PC-9 (cell line): Measurements from ENCODE around the gene CDIPT. TPM values are rescaled to one million over a fixed set of nuclear protein-coding genes. Genes with fewer than 3 reads are reported as not detected.

Experiments used
- BruUV-seq: library from RNA; stranded (reverse); fragments of 400-500 nt; replicated peaks from 2 replicates; lab custom pipeline; 2021; lab: Mats Ljungman, UMichigan
- CTCF ChIA-PET: fragments of 300-600 bp; sonication (Branson Sonifier 250); formaldehyde crosslinking; loops from one replicate; lab custom pipeline; 2022; ENCODE audit warnings: antibody characterized with exemption; lab: Charles Lee
- POLR2A ChIA-PET: fragments of 300-600 bp; sonication (Branson Sonifier 250); formaldehyde crosslinking; loops from one replicate; lab custom pipeline; 2022; ENCODE audit warnings: antibody characterized with exemption; ENCODE audit not compliant: unreplicated experiment; lab: Charles Lee
- DNase-seq, 2 experiments: peaks; one replicate each; pipeline versions ENCODE4 v3.0.0 to v3.0.0-alpha.2; 2015 to 2022; ENCODE audit warnings: mixed read lengths in 1 of 2
- H2AFZ ChIP-seq: fragments of 200-600 bp; sonication (generic); 2 replicates; pipeline ENCODE4 v1.8.1; 2017; ENCODE audit warnings: antibody characterized with exemption
- H3F3A ChIP-seq: fragments of 200-600 bp; sonication (generic); 2 replicates; pipeline ENCODE4 v1.8.1; 2017; ENCODE audit warnings: antibody characterized with exemption, mild to moderate bottlenecking, low read depth; ENCODE audit not compliant: insufficient read depth
- H3K27ac ChIP-seq: fragments of 200-600 bp; sonication (generic); 2 replicates; pipeline ENCODE4 v1.6.1; 2016; ENCODE audit warnings: mixed run types
- H3K27me3 ChIP-seq: fragments of 200-600 bp; sonication (generic); 2 replicates; pipeline ENCODE4 v1.6.1; 2016; ENCODE audit warnings: low read depth, mixed run types; ENCODE audit not compliant: insufficient read depth
- H3K36me3 ChIP-seq: fragments of 200-600 bp; sonication (generic); 2 replicates; pipeline ENCODE4 v1.6.1; 2016; ENCODE audit warnings: low read depth, mixed run types
- H3K4me1 ChIP-seq: fragments of 200-600 bp; sonication (generic); replicated peaks from 2 replicates; pipeline ENCODE4 v1.6.1; 2016; ENCODE audit warnings: mixed run types; ENCODE audit not compliant: insufficient read depth
- H3K4me2 ChIP-seq: fragments of 200-600 bp; sonication (generic); 2 replicates; pipeline ENCODE4 v1.6.1; 2017; ENCODE audit warnings: mixed run types
- H3K4me3 ChIP-seq: fragments of 200-600 bp; sonication (generic); 2 replicates; pipeline ENCODE4 v1.6.1; 2016; ENCODE audit warnings: mixed run types
- H3K79me2 ChIP-seq: fragments of 200-600 bp; sonication (generic); 2 replicates; pipeline ENCODE4 v1.6.1; 2017; ENCODE audit warnings: low read depth, mixed run types
- H3K9me2 ChIP-seq: fragments of 200-600 bp; sonication (generic); 2 replicates; pipeline ENCODE4 v1.8.1; 2017; ENCODE audit warnings: mild to moderate bottlenecking; ENCODE audit not compliant: insufficient read depth
- H3K9me3 ChIP-seq: fragments of 200-600 bp; sonication (generic); 2 replicates; pipeline ENCODE4 v1.8.1; 2016; ENCODE audit warnings: low read depth; ENCODE audit not compliant: insufficient read depth
- H4K20me1 ChIP-seq: fragments of 200-600 bp; sonication (generic); 2 replicates; pipeline ENCODE4 v1.8.1; 2017; ENCODE audit not compliant: insufficient read depth
- EZH2 ChIP-seq: fragments of 200-600 bp; sonication (generic); IDR thresholded peaks from 2 replicates; pipeline ENCODE4 v1.8.0; 2017; ENCODE audit warnings: antibody characterized with exemption, low read depth
- intact Hi-C: fragments of 100-400 bp; cut with micrococcal nuclease; formaldehyde crosslinking; loops from one replicate; pipeline ENCODE4 v1.10.0; 2022; ENCODE audit not compliant: unreplicated experiment
- total RNA-seq: library from RNA; stranded (reverse); gene quantifications from 2 replicates; pipeline ENCODE4 v1.2.3, GENCODE V29; 2021
- TF ChIP-seq, protein P1 (sequence below): fragments of 200-600 bp; sonication (generic); conservative IDR thresholded peaks from 2 replicates; pipeline ENCODE4 v1.6.1; 2017; ENCODE audit warnings: mixed run types, antibody characterized with exemption, mild to moderate bottlenecking, moderate library complexity

The CDIPT gene
- total RNA-seq, 1 experiment from 2014 or later = 90.6 TPM

- Histone ChIP-seq H2AFZ (no peak overlapping the region), H3K4me2 (peak overlapping the region; percentile 91), H3K9me3 (no peaks in the 10 kb centered on the region), H3F3A (peaks cover 58% of the 10 kb centered on the region), H4K20me1 (peaks cover 10% of the 10 kb centered on the region; the same call in 1 of the 2 replicates), H3K79me2 (peaks cover 17% of the 10 kb centered on the region), H3K27me3 (no peaks in the 10 kb centered on the region), H3K4me3 (peak overlapping the region; percentile 58; the same call in 1 of the 2 replicates), H3K4me1 (peaks cover 44% of the 10 kb centered on the region), H3K9me2 (no peaks in the 10 kb centered on the region), H3K27ac (no peak overlapping the region), H3K36me3 (0 out of 2 replicates have a peak, but pooled peaks cover 9% of the 10 kb centered on the region)
- intact Hi-C loops = loop anchor here (2.0 to 10.0 kb wide), 2 partner anchors 184 to 216 kb away; partner anchors contain the start of gene HIRIP3
- ChIA-PET POLR2A (interaction anchor here (0.6 kb wide), 1 partner anchor 9 kb away, joined by 3 read pairs; the partner anchor contains the start of gene MVP), CTCF (no interaction called here)
- DNase-seq = no peak
- TF ChIP-seq, protein P1, sequence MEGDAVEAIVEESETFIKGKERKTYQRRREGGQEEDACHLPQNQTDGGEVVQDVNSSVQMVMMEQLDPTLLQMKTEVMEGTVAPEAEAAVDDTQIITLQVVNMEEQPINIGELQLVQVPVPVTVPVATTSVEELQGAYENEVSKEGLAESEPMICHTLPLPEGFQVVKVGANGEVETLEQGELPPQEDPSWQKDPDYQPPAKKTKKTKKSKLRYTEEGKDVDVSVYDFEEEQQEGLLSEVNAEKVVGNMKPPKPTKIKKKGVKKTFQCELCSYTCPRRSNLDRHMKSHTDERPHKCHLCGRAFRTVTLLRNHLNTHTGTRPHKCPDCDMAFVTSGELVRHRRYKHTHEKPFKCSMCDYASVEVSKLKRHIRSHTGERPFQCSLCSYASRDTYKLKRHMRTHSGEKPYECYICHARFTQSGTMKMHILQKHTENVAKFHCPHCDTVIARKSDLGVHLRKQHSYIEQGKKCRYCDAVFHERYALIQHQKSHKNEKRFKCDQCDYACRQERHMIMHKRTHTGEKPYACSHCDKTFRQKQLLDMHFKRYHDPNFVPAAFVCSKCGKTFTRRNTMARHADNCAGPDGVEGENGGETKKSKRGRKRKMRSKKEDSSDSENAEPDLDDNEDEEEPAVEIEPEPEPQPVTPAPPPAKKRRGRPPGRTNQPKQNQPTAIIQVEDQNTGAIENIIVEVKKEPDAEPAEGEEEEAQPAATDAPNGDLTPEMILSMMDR = no peak
- no peak for TF ChIP-seq EZH2
- TSS peak; percentile 17 for BruUV-seq
Measured at GRCh38 chr16:29810699-29811169, 52.3 kb downstream of the CDIPT start.

DNA sequence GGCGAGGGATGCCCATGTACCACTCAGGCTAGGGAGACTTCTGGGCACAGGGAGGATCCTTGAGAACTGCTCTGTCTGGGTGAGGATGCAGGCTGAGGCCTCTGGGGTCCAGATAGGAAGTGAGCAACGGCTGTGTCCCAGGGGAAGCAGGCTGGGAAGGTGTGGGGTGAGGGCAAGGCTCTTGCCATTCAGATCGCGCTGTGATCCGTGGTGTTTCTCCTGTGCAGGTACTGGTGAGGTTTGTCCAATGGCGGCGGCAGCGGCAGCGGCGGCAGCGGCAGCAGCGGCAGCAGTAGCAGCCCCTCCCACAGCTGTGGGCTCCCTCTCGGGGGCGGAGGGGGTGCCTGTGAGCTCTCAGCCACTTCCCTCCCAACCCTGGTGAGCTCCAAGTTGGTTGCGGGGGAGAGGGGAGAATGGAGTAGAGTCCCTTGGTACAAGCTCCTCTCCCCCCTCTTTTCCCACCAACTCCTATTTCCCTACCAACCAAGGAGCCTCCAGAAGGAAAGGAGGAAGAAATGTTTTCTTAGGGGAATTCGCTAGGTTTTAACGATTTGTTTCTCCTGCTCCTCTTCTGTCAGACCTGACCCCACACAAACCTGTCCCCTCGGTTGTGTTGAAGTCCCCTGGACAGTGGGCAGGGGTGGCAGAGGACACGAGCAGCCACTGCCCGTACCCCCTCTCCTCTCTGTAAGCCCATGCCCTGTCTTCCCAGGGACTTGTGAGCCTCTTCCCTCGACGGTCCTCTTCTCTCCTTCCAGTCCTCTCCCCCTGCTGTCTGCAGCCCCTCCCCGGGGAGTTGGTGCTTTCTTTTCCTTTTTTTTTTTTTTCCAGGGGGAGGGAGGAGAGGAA, 53.0 kb downstream of the CDIPT start:
- ChIA-PET CTCF (no interaction called here), POLR2A (no interaction called here)
- 0 out of 2 replicates have a peak, but pooled peaks cover 9% of the 10 kb centered on the region for H3K36me3 ChIP-seq
- H3K27ac ChIP-seq = no peak overlapping the region
- no peaks in the 10 kb centered on the region for H3K27me3 ChIP-seq
- H3K4me2 ChIP-seq = peak overlapping the region; percentile 91; the same call in 1 of the 2 replicates
- H3K79me2 ChIP-seq = peaks cover 17% of the 10 kb centered on the region
- H2AFZ ChIP-seq = no peak overlapping the region
- no peaks in the 10 kb centered on the region for H3K9me3 ChIP-seq
- intact Hi-C loops = loop anchor here (2.0 to 10.0 kb wide), 2 partner anchors 185 to 215 kb away; partner anchors contain the start of gene HIRIP3
- DNase-seq = no peak
- H3K4me1 ChIP-seq = peaks cover 39% of the 10 kb centered on the region
- no peaks in the 10 kb centered on the region for H3K9me2 ChIP-seq
- no TSS peak for BruUV-seq
- H4K20me1 ChIP-seq = peaks cover 10% of the 10 kb centered on the region; the same call in 1 of the 2 replicates
- TF ChIP-seq, protein P1 = no peak
- no peak overlapping the region for H3K4me3 ChIP-seq
- peaks cover 57% of the 10 kb centered on the region for H3F3A ChIP-seq

DNA sequence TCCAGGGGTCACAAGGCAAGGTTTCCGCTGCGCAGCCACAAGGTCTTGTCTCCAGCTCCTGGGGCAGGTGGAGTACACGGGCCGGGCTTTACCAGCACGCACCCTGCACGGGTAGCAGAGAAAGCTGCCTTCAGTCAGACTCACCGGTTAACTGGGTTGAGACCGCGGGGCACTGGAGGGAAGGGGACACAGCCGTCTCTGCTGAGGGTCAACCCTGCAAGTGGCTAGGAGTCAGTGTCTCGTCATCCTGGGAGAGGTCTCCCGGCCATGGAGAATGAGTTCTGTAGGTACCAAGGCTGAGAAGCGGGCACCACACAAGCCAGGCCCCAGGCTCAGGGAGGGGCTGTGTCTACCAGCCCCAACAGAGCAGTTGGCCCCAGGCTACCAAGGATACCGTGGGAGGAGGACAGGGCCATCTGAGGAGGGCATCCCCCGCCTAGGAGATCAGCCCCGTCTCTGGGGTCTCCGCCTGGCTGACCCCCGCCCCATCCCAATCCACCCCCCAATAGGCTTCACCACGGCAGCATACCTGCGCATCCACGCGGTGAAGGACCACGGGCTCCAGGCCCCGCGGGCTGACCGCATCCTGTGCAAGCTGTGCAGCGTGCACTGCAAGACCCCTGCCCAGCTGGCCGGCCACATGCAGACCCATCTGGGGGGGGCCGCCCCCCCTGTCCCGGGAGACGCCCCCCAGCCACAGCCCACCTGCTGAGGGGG, 53.8 kb downstream of the CDIPT start:
- peaks cover 17% of the 10 kb centered on the region for H3K79me2 ChIP-seq
- H3K9me3 ChIP-seq = no peaks in the 10 kb centered on the region
- ChIA-PET POLR2A (interaction anchor here (0.5 kb wide), 1 partner anchor 107 kb away, joined by 20 read pairs; no protein-coding TSS in a partner anchor), CTCF (interaction anchor here (1.5 kb wide), 1 partner anchor 39 kb away, joined by 10 read pairs; no protein-coding TSS in a partner anchor)
- H3K4me2 ChIP-seq = peak overlapping the region; percentile 79
- DNase-seq = no peak
- H3K4me1 ChIP-seq = peaks cover 42% of the 10 kb centered on the region
- TF ChIP-seq, protein P1 = no peak
- TF ChIP-seq EZH2 = no peak
- H4K20me1 ChIP-seq = peaks cover 10% of the 10 kb centered on the region; the same call in 1 of the 2 replicates
- H3K9me2 ChIP-seq = no peaks in the 10 kb centered on the region
- intact Hi-C loops = no loop called here
- no peaks in the 10 kb centered on the region for H3K27me3 ChIP-seq
- H3K27ac ChIP-seq = no peak overlapping the region
- no peak overlapping the region for H2AFZ ChIP-seq
- H3K36me3 ChIP-seq = 0 out of 2 replicates have a peak, but pooled peaks cover 9% of the 10 kb centered on the region
- BruUV-seq = no TSS peak
- peaks cover 60% of the 10 kb centered on the region for H3F3A ChIP-seq
- H3K4me3 ChIP-seq = peak overlapping the region; percentile 58; the same call in 1 of the 2 replicates
